Amniotic stem cell (primary cell): ENCODE measurements around the gene DOCK4.

Experiments used
- DNase-seq: peaks from one replicate; lab custom pipeline; 2025; lab: John Stamatoyannopoulos, UW

DOCK4 gene

DNA sequence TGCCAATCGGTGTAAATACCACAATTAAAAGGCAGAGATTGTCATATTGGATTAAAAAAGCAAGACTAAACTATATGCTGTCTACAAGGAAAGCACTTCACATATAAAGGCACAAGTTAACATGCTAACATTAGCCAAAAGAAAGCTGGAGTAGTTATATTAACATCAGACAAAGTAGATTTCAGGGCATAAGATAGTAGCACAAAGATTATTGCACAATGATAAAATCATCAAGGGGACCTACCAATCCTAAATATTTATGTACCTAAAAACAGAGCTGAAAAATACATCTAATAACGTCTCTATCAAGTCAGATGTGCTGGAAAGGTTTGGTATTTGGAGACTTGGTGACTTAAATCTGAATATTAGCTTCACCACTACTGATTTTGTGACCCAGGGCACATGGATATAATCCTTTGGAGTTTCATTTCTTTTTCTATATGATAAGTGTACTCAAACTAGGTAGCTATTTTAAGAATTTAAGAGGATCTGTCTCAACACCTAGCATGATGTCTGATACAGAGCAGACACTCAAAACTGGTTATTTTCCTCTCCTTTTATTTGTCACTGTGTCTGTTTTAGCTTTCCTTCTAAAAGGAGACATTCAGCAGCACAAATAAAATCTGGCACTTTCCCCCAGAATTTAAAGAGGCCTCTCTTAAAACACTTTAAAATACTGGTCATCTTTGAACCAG is 156.5 kb downstream of the DOCK4 start:
- no peak for DNase-seq

DNA sequence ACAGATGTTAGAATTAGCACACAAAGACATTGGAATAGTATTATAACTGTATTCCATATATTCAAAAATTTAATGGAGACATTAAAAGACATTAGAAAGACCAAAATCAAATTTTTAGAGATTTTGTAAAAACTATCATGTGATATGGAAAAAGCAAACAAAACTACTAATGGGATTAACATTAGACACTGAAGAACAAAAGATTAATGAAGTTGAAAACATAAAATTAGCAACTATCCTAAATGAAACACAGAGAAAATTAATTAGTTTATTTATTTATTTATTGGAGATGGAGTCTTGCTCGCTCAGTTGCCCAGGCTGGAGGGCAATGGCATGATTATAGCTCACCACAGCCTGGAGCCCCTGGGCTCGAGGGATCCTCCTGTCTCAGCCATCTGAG is 158.8 kb downstream of the DOCK4 start:
- no peak for DNase-seq

DNA sequence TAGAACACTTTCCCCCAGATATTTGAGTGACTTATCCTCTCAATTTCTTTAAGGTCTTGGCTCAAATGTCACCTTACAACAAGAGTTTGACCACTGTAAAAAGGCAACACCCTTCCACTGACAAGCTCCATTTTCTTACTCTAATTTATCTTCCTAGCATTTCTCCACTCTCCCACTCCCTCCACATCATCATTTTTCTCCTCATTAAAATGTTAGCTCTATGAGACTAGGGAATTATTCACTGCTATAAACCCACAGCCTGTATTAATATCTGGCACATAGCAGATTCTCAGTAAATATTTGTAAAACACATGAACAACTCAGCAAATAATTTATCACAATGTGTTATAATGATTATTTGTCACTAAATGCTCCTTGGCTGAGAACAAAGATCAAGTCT is 161.0 kb downstream of the DOCK4 start:
- no peak for DNase-seq

DNA sequence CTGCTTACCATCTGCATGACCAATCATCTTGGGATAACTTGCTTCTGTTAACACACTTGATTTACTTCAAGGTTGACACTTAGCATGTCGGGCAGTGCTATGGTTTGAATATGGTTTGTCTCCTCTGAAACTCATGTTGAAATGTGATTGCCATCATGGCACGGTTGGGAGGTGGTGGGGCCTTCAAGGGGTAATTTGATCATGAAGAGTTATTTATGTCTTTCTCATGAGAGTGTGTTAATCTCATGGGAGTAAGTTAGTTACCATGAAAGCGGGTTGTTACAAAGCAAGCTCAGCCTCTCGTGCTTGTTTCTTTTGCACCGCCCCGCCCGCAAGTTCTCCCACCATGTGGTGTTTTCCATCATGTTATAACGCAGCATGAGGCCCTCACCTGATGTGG is 163.6 kb downstream of the DOCK4 start:
- DNase-seq = no peak

DNA sequence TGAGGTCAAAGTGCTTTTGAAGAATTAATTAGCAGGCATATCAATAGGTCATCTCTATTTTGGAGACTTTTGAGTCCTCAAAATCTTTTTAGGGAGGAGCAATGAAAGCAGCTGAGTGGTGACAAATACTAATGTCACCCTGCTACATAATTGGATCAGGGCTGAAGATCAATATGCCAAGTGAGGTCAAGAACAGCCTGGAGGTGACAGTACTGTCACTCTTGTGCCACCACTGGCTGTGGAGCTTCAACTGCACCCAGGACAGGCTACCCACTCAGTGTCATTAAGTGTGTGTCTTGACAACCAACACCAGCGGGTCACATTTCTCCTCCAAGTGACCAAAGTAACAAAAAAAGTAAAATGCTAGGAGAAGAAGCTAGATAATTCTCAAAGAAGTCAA is 167.8 kb downstream of the DOCK4 start:
- no peak for DNase-seq

DNA sequence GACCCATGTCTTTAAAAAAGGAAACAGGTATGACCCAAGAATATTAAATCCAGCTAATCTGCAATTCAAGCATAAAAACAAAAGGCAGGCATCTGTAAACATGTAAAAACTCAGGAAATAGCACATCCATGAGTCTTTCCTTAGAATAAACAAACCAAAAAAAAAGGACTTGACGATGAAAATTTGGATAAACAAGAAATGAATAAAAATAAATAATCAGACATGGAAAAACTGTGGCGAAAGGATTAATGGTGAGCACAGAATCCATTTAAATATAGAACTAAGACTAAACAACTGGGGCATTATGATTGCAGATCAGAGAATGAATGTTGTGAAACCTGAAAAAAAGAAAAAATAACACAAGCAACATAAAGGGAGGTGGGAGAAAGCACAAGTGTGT is 170.1 kb downstream of the DOCK4 start:
- no peak for DNase-seq

DNA sequence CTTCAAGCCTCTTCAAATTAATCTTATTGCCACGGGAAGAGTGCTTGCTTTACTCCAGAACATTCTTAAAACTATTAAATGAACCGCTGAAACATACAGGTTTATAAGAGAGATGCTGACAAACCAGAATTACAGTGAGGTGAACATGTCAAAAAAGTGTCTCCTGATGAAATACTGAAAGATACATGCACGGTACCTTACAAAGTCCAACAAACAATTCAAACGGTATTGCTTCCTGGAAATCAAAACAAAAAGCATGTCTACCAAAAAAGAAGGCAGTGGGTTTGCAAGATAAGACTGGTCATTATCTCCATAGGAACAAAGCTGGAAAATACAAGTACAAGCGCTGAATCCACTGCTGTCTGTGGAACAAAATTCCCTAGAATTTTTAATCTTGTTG is 174.5 kb downstream of the DOCK4 start:
- DNase-seq = no peak

DNA sequence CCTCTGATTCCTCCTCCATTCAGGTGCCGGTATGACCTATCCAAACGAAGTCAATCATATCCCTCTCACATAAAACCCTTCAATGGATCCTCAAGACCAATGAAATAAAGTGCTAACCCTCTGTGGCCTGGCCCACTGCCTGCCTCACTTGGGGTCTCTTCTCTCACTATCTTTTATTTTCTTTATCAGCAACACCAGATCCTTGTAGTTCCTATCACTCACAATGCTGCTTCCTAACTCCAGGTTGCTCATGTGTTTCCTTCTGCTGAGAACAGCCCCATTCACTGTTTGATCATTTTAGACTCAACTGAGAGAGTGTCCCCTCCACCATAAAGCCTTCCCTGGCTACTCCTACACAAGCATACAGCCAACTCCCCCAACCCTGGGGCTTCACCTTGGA is 180.6 kb downstream of the DOCK4 start:
- no peak for DNase-seq

DNA sequence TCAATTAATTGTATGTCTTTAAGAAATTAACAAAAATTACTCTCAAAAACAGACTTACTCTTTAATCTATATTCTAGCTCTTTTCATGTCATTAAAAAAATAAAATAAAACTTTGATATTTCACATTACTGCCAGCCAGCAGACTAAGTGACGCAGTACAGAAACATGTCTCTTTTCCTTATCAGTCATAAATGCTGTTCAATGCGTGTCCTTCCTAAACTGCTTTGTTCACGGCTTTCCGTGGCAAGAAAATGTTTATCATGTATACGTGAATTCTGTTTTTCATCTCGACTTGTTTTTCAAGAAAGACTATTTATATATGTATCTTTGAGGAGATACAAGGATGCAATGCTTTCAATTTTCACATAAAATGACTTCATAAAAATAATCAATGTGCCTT is 182.4 kb downstream of the DOCK4 start:
- DNase-seq = no peak

DNA sequence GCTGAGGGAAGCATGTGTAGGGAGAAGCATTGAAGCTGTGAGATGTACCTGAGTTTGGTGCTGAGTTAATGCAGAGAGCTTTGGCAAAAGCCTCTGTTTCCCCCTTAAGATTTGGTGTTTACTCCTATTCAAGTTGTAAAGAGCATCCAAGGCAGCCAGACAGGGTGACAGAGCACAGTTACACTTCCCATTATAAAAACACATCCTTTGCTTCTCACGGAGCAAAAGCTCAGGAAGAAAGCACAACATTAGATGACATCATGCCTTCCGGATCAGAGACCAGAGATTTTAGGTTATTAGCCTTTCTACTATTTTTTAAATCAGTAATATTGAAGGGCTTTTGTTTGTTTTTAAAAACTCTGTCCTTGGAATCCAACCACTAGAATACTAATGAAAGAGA is 182.9 kb downstream of the DOCK4 start:
- no peak for DNase-seq

DNA sequence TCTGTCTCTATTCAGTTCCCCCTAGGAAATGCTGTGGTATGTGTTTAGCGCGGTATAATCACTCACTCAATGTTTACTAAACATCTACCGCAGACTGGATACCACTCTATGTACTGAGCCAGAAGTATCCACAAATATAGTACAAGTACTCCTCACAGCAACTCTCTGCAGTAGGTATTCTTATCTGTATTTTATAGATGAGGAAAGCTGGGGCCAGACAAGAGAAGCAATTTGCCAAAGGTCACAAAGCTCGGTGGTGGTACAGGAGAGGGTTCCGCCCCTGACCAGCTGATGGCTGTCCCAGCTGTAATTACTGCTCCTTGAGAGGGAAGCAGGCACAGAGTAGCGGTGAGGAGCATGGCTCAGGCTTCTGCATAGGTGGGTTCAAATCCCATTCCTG is 184.1 kb downstream of the DOCK4 start:
- DNase-seq = no peak

DNA sequence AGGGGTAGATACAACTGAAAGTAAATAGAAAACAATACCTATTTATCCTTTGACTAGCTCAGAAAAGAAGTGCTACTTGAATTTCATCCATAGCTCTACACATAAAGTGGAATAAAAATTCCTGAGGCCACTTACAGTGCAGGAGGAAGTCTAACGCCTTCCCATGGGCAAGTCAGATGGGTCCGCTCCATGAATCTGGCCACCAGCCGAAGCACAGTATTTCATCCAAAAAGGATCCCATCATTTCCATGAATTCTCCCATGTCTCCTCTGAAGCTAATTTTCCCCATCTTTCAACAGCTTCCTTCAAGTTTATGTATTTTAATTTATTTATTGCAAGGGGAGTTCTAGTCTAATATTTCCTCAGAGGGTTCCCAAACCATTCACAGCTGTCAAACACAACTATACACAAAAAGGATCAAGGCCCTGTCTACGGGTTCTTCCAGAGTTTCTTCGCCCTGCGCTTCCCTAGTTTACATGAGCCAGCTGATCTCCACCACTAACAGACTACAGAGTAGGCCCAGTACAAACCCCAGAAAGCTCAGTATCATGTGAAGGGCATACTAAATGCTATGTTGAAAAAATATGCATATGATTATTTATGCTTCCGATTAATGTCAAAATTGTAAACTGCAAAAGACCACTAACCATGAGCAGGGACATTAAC is 184.7 kb downstream of the DOCK4 start:
- no peak for DNase-seq

DNA sequence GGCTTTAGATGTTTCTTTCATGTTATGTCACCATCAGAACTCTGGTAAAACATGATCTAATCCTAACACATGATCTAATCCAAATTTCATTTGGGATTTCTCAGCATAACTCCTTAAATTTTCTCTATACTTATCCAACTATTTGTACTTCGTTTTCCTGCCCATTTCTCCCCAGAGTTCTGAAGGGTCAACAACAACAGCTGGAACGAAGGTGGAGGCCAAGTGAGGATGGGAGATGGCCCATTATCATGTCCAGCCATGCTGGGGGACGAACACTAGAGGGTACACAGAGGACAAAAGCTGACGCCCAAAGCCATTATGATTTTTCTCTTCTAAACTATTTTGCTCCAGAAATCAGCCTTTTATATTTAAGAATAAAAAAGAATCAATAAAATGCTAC is 185.4 kb downstream of the DOCK4 start:
- DNase-seq = no peak

DNA sequence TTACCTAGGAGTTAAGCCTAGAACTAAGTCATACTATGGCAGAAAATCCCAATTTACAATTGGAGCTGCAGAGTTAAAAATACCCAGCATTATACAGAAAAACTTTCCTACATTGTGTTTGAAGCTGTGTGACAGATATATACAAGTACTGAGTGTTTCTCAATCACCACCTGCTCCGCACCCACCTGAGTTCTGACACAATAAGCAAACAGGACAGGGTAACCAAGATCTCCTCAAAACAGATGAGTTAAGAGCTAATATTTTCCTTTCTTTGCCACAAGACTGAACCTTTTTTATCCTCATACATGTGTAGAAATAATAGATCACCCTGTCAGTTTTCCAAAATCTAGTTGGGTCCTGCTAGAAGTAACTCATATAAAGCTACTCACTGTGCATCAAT is 186.3 kb downstream of the DOCK4 start:
- DNase-seq = no peak

DNA sequence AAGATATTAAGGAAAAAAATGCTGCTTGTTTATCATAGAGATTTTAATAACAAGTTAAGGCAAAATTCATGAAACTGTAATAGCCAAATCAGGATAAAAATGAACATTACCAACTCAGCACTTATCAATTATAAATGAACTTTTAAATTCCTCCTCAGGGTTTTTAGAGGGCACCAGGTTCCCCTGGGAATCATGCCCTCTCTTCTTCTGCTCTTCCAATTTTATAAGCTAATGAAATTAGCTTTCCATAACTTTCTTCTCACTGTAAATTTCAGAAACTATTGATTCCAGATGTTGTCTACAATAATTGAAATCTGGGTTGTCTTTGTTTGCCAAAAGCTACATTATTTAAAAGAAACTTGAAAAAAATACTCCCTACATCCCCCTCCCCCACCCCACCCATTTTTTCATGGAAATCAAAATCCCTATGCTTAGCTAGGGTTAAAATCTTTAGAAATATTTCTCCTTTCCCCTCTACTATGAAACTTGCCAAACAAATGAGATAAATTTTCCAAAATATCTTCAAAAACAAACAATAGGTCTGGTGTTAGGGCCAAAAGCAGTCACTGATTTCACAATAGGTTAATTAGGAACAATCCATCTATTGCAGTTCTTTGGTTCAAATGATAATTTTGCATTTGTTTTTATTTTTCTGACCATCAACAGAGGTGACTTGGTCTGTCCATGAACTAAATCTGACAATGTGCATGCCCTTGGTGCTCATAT is 187.7 kb downstream of the DOCK4 start:
- DNase-seq = no peak

DNA sequence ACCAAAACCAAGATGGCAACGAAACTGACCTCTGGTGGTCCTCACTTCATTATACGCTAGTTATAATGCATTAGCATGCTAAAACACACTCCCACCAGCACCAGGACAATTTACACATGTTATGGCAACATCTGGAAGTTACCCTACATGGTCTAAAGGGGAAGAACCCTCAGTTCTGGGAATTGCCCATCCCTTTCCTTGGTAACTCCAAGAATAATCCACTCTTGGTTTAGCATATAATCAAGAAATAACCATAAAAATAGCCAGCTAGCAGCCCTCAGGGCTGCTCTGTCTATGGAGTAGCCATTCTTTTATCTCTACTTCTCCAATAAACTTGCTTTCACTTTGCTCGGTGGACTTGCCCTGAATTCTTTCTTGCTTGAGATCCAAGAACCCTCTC is 191.1 kb downstream of the DOCK4 start:
- DNase-seq = no peak

DNA sequence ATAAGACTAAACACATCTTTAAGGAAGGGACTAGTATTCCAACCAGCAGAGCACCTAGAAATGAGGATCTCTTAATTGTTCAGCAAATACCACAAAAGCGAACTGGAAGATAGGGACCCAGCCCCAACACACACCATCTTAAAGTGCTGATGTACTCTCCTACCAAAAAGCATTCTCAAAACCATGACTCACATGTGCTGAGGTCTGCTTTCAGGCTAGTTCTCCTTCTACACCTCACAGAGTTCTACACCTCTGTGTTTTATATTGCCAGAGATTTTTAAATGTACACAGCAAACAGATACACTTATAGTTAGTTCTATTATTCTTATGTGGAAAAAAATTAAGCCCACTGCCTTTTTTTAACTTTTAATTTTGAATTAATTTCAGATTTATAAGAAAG is 191.9 kb downstream of the DOCK4 start:
- no peak for DNase-seq

DNA sequence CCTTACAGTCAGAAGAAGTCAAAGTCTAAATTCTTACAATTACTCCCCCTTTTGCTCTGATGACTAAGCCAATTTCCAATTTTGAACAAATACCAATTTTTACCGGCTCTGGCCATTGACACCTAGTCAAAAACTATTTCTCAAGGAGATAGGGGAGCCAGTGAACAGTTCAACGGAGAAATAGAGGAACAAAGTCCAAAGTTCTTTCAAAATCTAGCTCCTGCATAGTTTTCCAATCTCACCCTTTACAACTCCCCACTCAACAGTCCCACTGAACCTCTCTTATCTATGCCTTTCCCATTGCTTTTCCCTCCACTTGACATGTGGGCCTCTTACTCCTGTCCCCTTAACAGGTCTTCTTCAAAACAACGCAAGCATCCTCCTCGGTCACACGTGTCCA is 192.9 kb downstream of the DOCK4 start:
- DNase-seq = no peak

DNA sequence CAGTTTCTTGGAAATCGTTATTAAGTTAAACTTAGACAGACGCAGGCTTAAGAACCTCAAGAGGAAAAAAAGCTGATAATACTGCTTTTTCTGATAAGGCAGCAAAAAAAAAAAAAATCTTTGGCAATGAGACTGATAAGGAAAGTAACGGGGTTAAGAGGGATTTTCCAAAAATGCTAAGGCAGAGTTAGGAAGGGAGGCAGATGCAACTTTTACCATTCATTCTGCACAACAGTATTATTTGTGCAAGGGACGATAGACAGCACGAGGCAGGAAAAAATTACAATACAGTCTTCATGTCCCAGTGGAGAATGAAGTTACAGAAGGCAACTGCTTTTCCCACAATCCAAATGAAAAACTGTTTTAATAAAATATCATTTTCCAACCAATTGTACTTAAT is 194.0 kb downstream of the DOCK4 start:
- no peak for DNase-seq

DNA sequence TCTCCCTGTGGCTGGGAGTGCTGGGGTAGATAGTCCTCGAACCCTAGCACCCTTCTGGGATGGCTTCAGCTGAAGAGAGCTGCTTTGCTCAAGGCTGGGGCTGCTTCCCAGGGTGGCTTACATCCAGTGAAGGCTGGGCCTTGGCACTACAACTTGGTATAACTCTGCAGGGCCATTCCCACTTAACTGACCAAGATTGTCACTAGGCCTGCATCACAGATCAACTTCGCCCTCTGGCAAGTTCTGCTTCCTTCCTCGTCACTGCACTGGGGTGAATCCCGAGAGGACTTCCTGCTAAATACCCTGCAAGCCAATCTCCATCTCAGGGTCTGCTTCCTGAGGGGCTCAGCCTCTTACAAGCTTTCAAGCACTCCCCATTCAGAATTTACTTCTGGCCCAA is 195.2 kb downstream of the DOCK4 start:
- DNase-seq = no peak

DNA sequence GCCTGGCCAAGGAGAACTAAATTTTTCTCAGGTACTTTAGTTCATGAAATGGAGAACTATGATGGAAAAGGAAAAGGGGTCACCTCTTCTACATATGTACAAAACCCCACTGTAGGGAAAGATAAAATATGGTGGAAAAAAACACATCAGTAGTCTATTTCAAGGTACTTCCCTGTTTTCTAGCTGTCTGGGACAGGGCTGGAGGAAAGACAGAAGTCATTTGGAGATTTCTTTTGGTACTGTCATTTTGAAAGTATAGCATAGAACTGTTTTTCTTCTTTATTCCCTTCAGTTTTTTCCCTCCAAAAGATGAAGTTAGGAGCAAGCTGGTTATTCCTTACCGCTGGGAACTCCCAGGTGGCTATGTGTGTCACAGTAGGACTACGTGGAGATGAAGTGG is 196.1 kb downstream of the DOCK4 start:
- no peak for DNase-seq

DNA sequence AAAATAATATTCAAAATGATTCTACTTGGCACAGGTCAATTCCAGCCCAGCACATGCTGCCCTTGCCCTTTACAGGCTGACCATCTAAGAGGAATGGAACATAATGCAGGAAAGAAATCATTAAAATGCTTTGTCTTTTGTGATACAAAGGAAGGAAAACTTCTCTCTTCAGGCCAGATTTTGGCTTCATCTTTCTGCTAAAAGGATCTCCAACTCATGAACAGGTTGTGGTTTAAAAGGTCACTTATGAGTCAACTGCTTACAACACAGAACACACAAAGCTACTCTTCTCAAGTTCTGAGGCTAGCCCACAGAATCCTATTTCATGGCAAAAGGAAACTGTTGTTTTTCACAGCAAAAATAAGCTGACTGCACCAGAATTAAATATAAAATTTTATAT is 197.1 kb downstream of the DOCK4 start:
- DNase-seq = no peak

DNA sequence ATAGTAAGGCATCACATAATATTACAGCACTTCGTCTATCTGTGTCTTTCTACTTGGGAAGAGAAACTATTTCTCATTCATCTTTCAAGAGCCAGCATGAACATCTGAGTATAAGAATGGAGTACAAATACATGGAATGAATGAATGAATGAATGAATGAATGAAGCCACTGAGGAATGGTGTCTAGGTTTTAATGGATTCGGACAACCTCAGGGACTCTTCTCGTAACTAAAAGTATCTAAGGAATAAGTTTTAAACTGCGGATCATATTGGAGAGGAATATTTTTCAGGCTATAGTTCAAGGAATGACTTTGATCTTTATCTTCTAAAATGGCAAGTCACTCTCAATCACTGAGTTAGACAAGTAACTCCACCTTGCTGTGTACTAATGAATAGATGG is 199.0 kb downstream of the DOCK4 start:
- no peak for DNase-seq

DNA sequence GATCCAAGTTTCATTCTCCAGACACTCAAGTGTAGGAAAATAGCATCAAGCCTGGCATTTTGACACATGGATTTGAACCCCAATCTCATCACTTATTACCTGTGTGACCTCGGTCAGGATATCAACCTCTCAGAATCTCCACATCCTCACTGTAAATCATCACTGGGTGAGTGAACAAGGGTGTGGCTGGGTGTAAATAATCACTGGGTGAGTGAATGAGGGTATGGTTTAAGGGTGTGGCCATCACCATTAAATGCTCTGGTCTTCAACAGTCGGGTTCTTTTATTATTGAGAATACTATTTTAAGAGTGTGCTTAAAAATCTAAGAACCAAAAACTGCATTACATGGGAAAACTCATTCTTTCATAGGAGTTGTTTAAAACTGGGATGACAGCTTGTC is 200.1 kb downstream of the DOCK4 start:
- no peak for DNase-seq
